OCI-LY1 (cell line): Measurements from ENCODE around the gene CFAP57.

Source experiments
- CTCF ChIP-seq: fragments of 200-600 bp; sonication (generic), shearing (Covaris generic); IDR thresholded peaks from 2 replicates; pipeline ENCODE4 v1.5.1; 2017; ENCODE audit warnings: mild to moderate bottlenecking, antibody characterized with exemption, low read length, moderate library complexity, mixed read lengths
- EZH2 ChIP-seq: fragments of 200-600 bp; sonication (generic), shearing (Covaris generic); IDR thresholded peaks from 2 replicates; pipeline ENCODE4 v1.8.0; 2017; ENCODE audit warnings: borderline replicate concordance, mixed run types, mild to moderate bottlenecking, antibody characterized with exemption, low read length, moderate library complexity, mixed read lengths

DNA sequence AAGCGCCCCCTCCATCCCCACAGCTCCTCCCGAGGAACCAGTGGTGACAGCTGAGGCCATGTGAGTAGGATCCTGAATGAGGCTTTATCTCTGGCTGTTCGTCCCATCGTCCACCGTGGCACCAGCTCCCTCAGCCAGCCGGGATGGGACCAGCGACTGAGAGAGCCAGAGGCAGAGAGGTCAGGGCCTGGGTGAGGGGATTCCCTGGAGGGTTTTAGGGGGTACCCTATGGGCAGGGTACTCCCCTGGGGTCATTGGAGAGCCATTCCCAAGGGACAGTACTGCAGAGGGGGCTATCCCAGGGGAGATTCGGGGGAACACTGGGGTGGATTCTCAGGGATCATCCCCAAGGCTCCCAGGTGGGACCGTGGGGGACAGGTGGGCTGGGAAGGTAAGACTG is 100.0 kb downstream of the CFAP57 start:
- no peak for TF ChIP-seq CTCF
- TF ChIP-seq EZH2 = no peak
